PC-9 (cell line): ENCODE measurements around the gene TUBB.

Experiments
- EZH2 ChIP-seq: fragments of 200-600 bp; sonication (generic); IDR thresholded peaks from 2 replicates; pipeline ENCODE4 v1.8.0; 2017; ENCODE audit warnings: antibody characterized with exemption, low read depth
- TF ChIP-seq, protein P1 (sequence below): fragments of 200-600 bp; sonication (generic); conservative IDR thresholded peaks from 2 replicates; pipeline ENCODE4 v1.6.1; 2017; ENCODE audit warnings: mixed run types, antibody characterized with exemption, mild to moderate bottlenecking, moderate library complexity

DNA sequence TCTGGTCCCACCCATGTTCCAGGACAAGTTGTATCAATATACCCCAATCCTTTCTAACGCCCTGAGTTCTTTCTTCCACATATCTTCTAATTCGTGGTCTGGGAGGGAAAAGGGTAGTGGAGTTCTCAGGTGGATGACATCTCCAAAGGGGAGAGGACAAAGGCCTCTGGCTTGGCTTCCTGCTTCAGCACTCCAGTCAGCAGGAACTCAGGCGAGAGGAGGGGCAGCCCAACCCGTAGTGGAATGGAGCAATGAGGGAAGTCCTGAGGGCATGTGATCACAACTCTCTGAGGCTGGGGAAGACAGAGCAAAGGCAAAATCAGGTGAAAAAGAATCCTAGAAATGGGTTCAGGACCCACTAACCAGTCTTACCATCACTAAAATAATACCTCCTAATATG lies 19.8 kb upstream of the TUBB start:
- TF ChIP-seq, protein P1, sequence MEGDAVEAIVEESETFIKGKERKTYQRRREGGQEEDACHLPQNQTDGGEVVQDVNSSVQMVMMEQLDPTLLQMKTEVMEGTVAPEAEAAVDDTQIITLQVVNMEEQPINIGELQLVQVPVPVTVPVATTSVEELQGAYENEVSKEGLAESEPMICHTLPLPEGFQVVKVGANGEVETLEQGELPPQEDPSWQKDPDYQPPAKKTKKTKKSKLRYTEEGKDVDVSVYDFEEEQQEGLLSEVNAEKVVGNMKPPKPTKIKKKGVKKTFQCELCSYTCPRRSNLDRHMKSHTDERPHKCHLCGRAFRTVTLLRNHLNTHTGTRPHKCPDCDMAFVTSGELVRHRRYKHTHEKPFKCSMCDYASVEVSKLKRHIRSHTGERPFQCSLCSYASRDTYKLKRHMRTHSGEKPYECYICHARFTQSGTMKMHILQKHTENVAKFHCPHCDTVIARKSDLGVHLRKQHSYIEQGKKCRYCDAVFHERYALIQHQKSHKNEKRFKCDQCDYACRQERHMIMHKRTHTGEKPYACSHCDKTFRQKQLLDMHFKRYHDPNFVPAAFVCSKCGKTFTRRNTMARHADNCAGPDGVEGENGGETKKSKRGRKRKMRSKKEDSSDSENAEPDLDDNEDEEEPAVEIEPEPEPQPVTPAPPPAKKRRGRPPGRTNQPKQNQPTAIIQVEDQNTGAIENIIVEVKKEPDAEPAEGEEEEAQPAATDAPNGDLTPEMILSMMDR, result no peak
- no peak for TF ChIP-seq EZH2
